ENCODE results near the gene ALDH3B2.
"Not testable (repeated sequence)": the region's sequence is repeated elsewhere in the genome, so short reads cannot be mapped to it uniquely, and the experiment has no call there.

Gene ALDH3B2

DNA sequence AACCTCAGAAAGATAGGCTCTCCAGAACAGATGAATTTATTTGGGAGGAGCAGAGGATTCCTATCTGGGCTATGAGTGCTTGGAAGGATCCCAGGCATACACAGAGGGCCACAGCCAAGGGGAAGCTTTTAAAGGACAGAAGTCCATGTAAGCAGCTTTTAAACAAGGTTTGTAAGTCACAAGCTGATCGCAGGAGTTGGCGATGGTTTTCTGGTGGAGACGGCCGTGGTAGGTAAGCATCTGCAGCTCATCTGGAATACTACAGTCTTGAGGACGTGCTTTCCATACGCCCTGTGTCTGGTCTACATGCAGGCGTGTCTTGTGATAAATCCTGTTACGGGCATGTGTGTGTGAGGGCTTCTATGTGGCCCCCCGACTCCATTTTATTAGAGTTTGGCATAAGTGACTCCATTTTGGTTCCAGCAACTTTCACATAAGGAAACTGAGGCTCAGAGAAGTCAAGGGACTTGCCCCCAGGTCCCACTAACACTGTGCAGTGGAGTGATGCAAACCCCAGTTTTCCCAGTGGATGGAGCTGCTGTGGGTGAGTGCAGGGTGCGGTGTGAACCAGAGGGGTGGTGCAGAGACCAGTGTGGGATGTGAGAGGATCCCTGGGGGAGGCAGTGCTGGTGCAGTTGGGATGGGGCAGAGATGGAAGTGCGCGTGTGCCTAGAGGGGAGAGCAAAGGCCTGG, 12.1 kb downstream of the ALDH3B2 start:
- no peak for DNase-seq (ENCODE audit: low spot score)

DNA sequence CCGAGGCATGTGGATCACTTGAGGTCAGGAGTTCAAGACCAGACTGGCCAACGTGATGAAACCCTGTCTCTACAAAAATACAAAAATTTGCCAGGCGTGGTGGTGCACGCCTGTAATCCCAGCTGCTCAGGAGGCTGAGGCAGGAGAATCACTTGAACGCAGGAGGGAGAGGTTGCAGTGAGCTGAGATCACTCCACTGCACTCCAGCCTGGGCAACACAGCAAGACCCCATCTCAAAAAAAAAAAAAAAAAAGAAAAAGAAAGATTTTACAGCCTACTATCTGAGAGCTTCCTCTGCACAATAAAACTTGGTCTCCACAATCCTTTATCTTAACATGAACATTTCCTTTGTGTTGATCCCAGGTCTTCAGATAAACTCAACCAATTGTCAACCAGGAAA, 13.7 kb downstream of the ALDH3B2 start:
- not testable (repeated sequence) for DNase-seq (ENCODE audit: low spot score)

- DNase-seq (ENCODE audit: low spot score): not testable (repeated sequence)
These were observed 14.7 kb downstream of the ALDH3B2 start for GRCh38 chr11:67659651-67660165.

DNA sequence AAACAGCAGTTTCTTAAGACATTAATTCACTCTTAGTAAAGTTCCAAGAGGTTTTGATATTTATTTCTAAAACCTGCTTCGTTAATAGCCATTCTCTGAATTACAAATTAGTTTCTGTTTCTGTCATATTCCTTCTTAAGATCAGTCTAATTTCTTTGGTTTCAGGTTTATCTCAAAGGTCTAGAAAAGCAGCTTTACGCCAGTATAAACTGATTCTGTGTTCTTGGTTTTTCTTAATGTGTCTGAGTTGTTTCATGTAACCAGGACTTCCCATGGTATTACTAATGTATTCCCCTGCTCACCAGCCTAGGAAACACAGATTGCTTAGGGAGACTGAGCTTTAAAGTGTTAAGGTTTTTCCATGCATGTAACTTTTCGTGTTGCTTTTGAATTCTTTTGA, 17.1 kb downstream of the ALDH3B2 start:
- DNase-seq (ENCODE audit: low spot score): no peak

- no peak for DNase-seq (ENCODE audit: low spot score)
These were observed 18.0 kb downstream of the ALDH3B2 start for GRCh38 chr11:67656278-67656922.

DNA sequence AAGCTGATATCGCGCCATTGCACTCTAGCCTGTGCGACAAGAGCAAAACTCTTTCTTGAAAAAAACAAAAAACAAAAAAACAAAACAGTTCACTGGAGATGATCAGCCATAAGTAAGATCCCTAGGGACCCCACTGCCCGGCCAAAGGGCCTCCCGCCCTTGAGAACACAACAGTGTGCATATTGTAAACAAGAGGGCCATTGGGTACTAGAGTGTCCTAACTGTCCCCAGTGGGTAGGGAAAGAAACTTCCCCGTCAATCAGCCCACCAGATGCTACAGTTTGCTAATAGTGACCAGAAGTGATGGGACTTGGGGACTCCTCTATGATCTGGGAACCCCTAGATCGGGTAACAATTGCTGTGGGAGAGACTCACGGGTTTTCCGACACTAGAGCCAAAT, 20.2 kb downstream of the ALDH3B2 start:
- DNase-seq (ENCODE audit: low spot score): no peak

DNA sequence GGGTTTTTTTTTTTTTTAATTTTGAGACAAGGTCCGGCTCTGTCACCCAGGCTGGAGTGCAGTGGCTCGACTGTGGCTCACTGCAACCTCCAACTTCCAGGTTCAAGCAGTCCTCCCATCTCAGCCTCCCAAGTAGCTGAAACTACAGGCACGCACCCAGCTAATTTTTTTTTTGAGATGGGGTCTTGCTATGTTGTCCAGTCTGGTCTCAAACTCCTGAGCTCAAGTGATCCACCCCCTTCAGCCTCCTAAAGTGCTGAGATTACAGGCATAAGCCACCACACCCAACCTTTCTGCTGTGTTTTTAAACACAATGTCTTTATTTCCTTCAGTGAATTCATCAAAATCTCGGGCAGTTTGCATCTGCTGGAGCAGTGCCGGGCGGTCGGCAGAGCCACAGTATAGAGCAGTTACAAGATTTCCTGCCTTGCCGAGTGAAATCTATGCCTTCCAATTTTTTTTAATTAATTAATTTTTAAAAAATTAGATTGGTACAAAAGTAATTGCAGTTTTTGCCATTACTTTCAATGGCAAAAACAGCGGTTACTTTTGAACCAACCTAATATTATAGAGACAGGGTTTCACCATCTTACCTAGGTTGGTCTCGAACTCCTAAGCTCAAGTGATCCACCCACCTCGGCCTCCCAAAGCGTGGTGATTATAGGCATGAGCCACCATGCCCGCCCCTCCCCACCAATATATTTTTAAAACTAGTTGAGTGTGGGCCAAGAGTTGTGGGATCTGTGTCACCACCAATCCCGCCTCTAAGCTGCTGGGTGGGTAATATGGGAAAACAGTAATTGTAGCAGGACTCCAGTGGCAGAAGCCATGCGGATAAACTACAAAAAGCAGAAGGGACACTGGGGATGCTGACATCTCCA, 21.2 kb downstream of the ALDH3B2 start:
- DNase-seq (ENCODE audit: low spot score): no peak

DNA sequence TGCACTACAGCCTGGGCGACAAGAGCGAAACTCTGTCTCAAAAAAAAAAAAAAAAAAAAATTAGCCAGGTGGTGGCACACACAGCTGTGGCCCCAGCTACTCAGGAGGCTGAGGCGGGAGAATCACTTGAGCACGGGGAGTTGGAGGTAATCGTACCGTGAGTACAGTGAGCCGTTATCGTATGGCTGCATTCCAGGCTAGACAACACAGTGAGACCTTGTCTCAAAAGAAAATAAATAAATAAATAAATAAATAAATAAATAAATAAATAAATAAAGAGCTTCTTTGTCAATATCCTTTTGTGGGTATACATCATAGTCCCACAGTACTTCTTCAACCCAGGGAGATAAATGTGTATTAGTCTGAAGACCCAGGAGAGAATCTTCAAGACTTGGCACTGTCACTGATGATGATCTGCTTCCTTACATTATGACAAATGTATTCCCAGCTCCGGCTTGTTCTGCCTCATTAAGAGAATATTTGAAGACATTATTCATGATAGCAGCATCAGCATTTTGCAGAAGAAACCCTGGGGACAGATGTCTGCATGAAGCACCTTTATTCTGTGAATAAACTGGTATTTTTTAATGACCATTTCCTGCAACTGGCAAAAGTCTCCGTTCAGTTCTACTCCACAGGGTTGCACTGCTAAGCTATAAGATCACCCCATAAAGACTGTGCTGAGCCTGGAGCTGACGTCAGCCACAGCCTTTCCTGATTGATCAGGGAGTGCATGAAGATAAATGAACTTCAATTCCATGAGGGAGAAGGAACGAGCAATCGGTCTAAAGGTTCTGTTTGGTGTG, 22.2 kb downstream of the ALDH3B2 start:
- DNase-seq (ENCODE audit: low spot score): no peak

DNA sequence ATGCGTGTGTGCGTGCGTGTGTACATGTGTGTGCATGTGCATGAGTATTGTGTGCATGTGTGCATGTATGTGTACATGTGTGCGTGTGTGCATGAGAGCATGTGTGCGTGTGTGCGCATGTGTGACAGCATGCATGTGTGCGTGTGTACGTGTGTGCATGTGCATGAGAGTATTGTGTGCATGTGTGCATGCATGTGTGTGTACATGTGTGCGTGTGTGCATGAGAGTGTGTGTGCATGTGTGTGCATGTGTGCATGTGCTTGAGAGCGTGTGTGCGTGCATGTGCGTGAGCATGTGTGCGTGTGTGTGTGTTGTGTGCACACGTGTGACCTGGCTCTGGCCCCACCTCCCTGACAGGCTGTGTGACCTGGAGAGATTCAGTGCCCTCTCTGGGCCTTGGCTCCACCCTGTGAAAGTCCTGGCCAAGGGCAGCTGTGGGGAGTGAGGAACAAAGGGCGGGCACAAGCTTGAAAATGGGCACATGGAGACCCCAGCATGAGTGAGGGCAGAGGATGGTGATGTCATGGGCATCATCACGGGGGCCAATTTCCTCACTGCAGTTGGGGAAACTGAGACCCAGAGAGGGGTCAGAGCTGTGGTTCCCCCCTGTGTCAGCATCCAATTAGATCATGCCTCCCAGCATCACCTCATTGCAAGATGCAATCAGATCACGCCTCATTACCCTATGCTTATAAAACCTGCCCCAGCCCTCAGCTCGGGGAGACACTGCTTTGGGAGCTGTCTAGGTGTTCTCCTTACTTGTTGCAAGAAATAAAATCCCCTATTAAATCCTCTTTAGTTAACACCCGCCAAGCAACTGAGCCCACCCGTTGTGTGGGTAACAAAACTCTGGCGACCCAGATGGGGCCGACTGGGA, 24.6 kb downstream of the ALDH3B2 start:
- no peak for DNase-seq (ENCODE audit: low spot score)

DNA sequence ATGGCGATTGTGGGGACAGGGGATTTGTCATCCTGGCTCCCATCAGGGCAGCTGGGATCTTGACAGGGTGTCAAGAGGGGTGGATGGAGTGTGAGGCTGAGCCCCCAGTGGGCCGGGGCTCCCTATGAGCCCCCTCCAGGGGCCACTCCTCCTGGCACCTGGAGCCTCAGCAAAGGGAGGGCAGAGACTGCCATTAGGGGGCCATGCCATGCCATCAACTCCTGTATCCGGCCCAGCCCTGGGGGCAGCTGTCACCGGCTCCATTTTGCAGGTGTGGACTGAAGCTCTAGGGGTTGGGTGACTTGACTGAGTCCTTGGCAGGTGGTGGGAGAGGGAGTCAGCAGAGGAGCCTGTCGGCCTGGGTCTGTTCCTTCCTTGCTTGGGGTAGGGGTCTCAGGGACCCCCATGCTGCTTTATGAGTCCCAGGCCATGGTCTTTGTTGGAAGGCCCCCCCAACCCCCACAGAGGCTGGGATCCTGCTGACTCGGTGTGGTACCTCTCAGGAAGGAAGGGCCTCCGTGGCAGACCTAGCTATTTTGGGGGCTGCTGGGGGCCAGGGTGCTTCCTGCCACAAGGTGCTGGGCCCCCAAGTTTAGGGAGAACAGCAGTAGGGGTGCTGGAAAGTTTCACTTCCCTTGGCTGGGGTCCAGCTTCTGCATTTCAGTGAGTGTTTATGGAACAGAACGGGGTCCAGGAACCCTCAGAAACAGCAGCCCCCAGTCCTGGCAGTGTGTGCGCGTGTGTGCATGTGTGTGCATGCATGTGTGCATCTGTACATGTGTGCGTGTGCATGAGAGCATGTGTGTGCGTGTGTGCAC, 25.4 kb downstream of the ALDH3B2 start:
- no peak for DNase-seq (ENCODE audit: low spot score)

DNA sequence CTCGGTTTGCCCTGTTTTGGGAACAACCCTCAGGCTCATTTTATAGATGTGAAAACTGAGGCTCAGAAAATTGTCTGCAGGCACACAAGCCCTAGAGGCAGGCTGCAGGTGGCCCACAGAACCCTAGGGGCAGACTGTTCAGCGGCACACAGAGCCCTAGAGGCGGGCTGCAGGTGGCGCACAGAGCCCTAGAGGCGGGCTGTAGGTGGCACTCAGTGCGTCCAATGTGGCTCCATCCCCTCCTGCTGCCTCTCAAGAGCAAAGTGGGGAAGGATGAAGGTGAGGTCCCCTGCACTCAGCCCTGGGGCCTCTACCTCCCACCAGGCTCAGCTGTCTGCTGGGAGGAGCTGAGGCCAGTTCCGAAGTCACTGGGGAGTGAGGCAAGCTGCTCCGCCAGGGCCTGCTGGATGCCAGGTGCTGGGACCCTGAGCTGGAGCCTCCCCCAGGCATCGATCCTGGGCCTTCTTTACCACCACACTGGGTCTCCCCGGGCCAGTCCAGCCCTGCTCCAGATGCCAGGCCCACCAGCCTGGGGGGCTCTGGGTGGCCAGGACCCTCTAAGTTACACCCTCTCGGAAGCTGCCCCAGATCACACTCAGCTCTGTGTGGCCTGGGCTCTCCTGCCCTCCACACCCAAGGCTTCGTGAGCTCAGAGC, 26.2 kb downstream of the ALDH3B2 start:
- DNase-seq (ENCODE audit: low spot score): no peak

- no peak for DNase-seq (ENCODE audit: low spot score)
These were observed 27.0 kb downstream of the ALDH3B2 start for GRCh38 chr11:67647471-67647870.

DNA sequence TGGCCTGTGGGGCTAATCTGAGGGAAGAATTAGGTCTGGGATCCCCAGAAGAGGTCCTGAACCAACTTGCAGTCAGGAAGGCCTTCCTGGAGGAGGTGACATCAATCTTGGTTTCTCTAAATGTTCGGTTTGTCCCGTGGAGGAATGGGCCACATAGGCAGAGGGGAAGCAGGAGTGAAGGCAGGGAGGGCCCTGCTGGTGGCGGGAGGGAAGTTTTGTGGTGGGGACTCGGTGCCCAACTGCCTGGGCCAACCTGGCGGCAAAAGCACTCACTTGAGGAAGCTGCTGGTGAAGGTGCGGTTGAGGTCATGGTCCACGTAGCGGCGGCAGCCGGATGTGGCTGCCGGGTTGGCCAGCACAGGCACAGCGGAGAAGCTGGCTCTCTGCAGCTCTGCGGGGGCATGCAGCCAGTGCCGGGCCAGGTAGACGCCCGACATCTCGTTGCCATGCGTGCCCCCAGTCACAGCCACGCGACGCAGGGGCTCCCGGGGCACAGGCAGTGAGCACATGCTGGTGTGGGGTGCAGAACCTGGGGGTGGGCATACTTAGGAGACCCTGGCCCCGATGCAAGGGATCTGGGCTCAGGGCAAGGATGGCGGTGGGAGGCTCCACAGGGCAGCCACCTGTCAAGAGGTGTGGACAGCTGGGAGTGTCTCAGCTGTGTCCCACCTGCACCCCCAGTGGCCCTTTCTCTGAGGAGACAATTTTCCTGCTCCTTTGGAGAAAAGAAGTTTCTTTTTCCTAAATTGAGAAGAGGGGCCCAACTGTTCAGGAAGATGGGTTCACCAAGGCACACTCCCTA, 27.7 kb downstream of the ALDH3B2 start:
- DNase-seq (ENCODE audit: low spot score): no peak

DNA sequence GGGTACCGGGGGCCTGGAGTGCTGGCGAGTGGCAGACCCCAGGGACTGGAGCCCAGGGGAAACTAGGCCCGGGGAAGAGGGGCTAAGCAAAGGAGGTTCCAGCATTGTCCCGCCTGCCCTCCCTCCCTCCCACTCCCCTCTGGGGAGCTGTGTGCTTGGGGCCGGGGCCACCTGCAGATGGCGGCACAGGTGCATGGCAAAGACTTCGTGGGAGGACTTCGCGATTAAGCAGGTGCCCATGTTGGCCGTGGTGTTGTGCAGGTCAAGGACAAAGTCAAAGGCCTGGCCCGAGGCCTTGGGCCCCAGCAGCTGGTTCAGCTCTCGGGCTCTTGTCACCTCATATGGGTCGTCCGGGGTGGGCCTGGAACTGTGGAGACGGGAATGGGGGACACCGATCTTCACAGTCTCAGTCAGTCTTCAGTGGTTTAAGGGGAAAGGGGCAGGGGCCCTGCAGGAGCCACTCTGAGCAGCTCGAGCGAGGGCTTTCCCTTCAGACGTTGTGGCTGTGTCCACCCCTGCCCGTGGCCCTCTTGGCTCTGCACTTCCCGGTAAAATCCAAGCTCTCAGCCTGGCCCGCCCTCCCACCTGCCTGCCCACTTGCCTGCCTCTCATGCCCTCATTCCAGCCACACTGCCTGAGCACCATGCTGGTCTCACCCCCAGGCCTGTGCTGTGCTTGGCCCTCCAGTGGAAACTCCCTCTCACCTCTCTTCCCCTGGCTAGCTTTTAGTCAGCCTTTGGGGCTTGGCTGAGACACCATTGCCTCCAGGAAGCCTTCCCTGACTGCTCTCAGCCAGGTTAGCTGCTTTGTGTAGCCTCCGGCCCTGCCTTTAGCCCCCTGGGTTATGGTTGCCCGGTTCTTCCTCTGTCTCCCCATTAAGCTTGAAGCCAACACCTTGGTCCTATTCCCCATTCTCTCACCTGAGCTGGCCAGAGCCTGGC, 28.6 kb downstream of the ALDH3B2 start:
- no peak for DNase-seq (ENCODE audit: low spot score)

DNA sequence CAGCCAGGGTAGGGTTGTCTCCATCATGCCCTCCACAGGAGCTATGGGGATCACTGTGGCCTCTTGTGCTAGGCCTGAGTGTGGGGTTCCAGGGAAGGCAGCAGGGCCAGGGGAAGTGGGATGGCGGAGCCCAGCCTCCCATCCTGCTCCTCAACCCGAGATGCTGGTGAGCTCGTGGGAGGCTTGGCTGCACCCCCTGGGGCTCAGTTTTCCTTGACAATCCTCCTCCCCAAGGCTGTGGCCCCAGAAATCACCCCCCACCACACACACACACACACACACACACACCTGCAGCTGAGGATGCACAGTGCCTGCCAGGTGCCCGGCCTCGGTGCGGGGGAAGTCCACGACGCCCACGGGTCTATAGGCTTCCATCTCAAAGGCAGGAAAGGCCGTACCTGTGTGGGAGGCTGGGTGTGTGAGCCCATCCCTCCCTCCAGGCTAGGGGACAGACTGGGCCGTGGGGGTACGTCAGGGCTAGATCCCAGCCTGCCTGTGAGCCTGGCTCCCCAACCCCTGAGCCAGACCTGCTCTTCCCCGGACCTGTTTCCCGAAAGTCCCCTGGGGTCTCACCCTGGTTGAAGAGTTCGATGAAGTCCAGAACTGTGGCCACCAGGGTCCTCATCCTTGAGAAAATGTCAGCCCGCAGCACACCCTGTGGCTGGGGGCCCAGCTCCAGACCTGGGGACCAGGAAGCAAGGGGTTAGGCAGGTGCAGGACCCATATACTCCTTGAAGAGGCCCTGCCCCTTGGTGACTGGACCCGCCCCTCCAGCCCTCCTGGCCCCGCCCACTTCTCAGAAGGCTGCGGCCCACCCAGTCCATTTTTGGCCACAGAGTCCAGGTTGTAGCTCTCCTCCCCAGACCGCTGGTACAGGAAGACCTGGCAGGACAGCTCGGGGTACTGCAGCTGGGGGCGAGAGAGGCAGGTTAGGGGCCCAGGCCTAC, 29.7 kb downstream of the ALDH3B2 start:
- DNase-seq (ENCODE audit: low spot score): no peak

- DNase-seq (ENCODE audit: low spot score): no peak
These were observed 30.4 kb downstream of the ALDH3B2 start for GRCh38 chr11:67644042-67644441.

Measured in putamen (tissue), 1 donor.